H9 (cell line): ENCODE measurements around the gene RTN1. TPM values are rescaled to one million over a fixed set of nuclear protein-coding genes. Genes with fewer than 3 reads are reported as not detected.

Experiments
- DNase-seq: peaks from one replicate; pipeline ENCODE4 v3.0.0-alpha.2; 2017
- H2AFZ ChIP-seq: one replicate; pipeline ENCODE4 v1.6.1; 2013; ENCODE audit warnings: mild to moderate bottlenecking, low read length, control low read depth, moderate library complexity
- H2AK5ac ChIP-seq: 2 replicates; pipeline ENCODE4 v1.6.1; 2013; ENCODE audit warnings: low read length, control low read depth, mixed read lengths; ENCODE audit not compliant: insufficient read length
- H2BK120ac ChIP-seq: one replicate; pipeline ENCODE4 v1.6.1; 2013; ENCODE audit warnings: low read depth, mild to moderate bottlenecking, low read length, control low read depth, inconsistent platforms; ENCODE audit not compliant: poor library complexity, severe bottlenecking
- H2BK12ac ChIP-seq: 2 replicates; pipeline ENCODE4 v1.6.1; 2013; ENCODE audit warnings: low read length, control low read depth, mixed read lengths, low read depth; ENCODE audit not compliant: insufficient read length
- H2BK15ac ChIP-seq: 2 replicates; pipeline ENCODE4 v1.6.1; 2013; ENCODE audit warnings: low read depth, low read length, control low read depth
- H2BK20ac ChIP-seq: one replicate; pipeline ENCODE4 v1.6.1; 2013; ENCODE audit warnings: low read depth, mild to moderate bottlenecking, low read length, control low read depth, inconsistent platforms; ENCODE audit not compliant: poor library complexity, severe bottlenecking
- H2BK5ac ChIP-seq: 2 replicates; pipeline ENCODE4 v1.6.1; 2013; ENCODE audit warnings: low read length, control low read depth, mixed read lengths; ENCODE audit not compliant: insufficient read length
- H3K14ac ChIP-seq: 2 replicates; pipeline ENCODE4 v1.6.1; 2013; ENCODE audit warnings: low read length, control low read depth; ENCODE audit not compliant: insufficient read depth
- H3K18ac ChIP-seq: 2 replicates; pipeline ENCODE4 v1.6.1; 2013; ENCODE audit warnings: low read depth, mild to moderate bottlenecking, mixed read lengths, low read length, control low read depth; ENCODE audit not compliant: insufficient read length
- H3K23ac ChIP-seq: 2 replicates; pipeline ENCODE4 v1.6.1; 2013; ENCODE audit warnings: low read length, control low read depth, mixed read lengths, low read depth; ENCODE audit not compliant: insufficient read length
- H3K23me2 ChIP-seq: 2 replicates; pipeline ENCODE4 v1.6.1; 2013; ENCODE audit warnings: low read depth, mild to moderate bottlenecking, mixed read lengths, low read length, control low read depth; ENCODE audit not compliant: insufficient read length, poor library complexity, severe bottlenecking
- H3K27ac ChIP-seq: 2 replicates; pipeline ENCODE4 v1.5.1; 2013; ENCODE audit warnings: low read length, control low read depth, mixed read lengths, low read depth; ENCODE audit not compliant: insufficient read length
- H3K27me3 ChIP-seq: 2 replicates; pipeline ENCODE4 v1.6.1; 2013; ENCODE audit warnings: low read length, control low read depth, inconsistent platforms; ENCODE audit not compliant: insufficient read depth
- H3K4ac ChIP-seq: 2 replicates; pipeline ENCODE4 v1.6.1; 2013; ENCODE audit warnings: low read depth, mild to moderate bottlenecking, control low read depth, inconsistent platforms, low read length, moderate library complexity
- H3K4me1 ChIP-seq: 2 replicates; pipeline ENCODE4 v1.6.1; 2013; ENCODE audit warnings: low read length, control low read depth, inconsistent platforms; ENCODE audit not compliant: insufficient read depth
- H3K4me2 ChIP-seq: 2 replicates; pipeline ENCODE4 v1.6.1; 2013; ENCODE audit warnings: low read length, control low read depth, mixed read lengths; ENCODE audit not compliant: insufficient read length, insufficient read depth
- H3K56ac ChIP-seq: 2 replicates; pipeline ENCODE4 v1.6.1; 2013; ENCODE audit warnings: low read depth, mild to moderate bottlenecking, mixed read lengths, low read length, control low read depth; ENCODE audit not compliant: insufficient read length
- H3K79me1 ChIP-seq: 2 replicates; pipeline ENCODE4 v1.6.1; 2013; ENCODE audit warnings: low read depth, mild to moderate bottlenecking, moderate library complexity, low read length, control low read depth, inconsistent platforms; ENCODE audit not compliant: insufficient read depth, poor library complexity, severe bottlenecking
- H3K79me2 ChIP-seq: 2 replicates; pipeline ENCODE4 v1.6.1; 2013; ENCODE audit warnings: low read length, control low read depth, inconsistent platforms; ENCODE audit not compliant: insufficient read depth
- H3K9ac ChIP-seq: 2 replicates; pipeline ENCODE4 v1.6.1; 2013; ENCODE audit warnings: low read length, control low read depth, mixed read lengths; ENCODE audit not compliant: insufficient read length; ENCODE audit errors: extremely low read depth
- H3K9me3 ChIP-seq: one replicate; pipeline ENCODE4 v1.6.1; 2013; ENCODE audit warnings: low read depth, low read length, inconsistent platforms; ENCODE audit not compliant: control insufficient read depth
- H3T11ph ChIP-seq: one replicate; pipeline ENCODE4 v1.6.1; 2013; ENCODE audit warnings: mild to moderate bottlenecking, low read length, control low read depth, inconsistent platforms
- H4K20me1 ChIP-seq: one replicate; pipeline ENCODE4 v1.6.1; 2013; ENCODE audit not compliant: control insufficient read depth, insufficient read length, insufficient read depth
- H4K5ac ChIP-seq: 2 replicates; pipeline ENCODE4 v1.6.1; 2013; ENCODE audit warnings: low read depth, mild to moderate bottlenecking, mixed read lengths, low read length, control low read depth; ENCODE audit not compliant: insufficient read length
- H4K8ac ChIP-seq: replicated peaks from 2 replicates; pipeline ENCODE4 v1.6.1; 2013; ENCODE audit warnings: low read length, control low read depth, mixed read lengths, low read depth; ENCODE audit not compliant: insufficient read length
- H4K91ac ChIP-seq: 2 replicates; pipeline ENCODE4 v1.6.1; 2013; ENCODE audit warnings: low read depth, mild to moderate bottlenecking, moderate library complexity, mixed read lengths, low read length, control low read depth; ENCODE audit not compliant: insufficient read length
- H3K27ac Mint-ChIP-seq, 3 experiments: 2 replicates in 2 of 3; 3 replicates in 1 of 3; pipeline ENCODE4 v1.8.0; 2020 to 2021; ENCODE audit warnings: mixed read lengths in 3 of 3, mild to moderate bottlenecking in 1 of 3, moderate library complexity in 1 of 3
- H3K27me3 Mint-ChIP-seq: 2 replicates; pipeline ENCODE4 v1.8.0; 2021; ENCODE audit warnings: low read depth, mild to moderate bottlenecking, moderate library complexity, mixed read lengths
- H3K36me3 Mint-ChIP-seq, 3 experiments: 2 replicates in 2 of 3; 3 replicates in 1 of 3; pipeline ENCODE4 v1.8.0; 2020 to 2021; ENCODE audit warnings: low read depth in 3 of 3, mixed read lengths in 3 of 3; ENCODE audit not compliant: insufficient read depth in 1 of 3
- H3K4me1 Mint-ChIP-seq, 2 experiments: 2 replicates each; pipeline ENCODE4 v1.8.0; 2020; ENCODE audit warnings: mixed read lengths in 2 of 2
- H3K4me3 Mint-ChIP-seq, 2 experiments: 2 replicates in 1 of 2; 3 replicates in 1 of 2; pipeline ENCODE4 v1.8.0; 2020 to 2021; ENCODE audit warnings: mild to moderate bottlenecking in 2 of 2, mixed read lengths in 2 of 2, moderate library complexity in 1 of 2
- H3K9me3 Mint-ChIP-seq, 2 experiments: 2 replicates in 1 of 2; 3 replicates in 1 of 2; pipeline ENCODE4 v1.8.0; 2020; ENCODE audit warnings: mild to moderate bottlenecking in 2 of 2, mixed read lengths in 2 of 2, moderate library complexity in 1 of 2
- WGBS: extraction: QIAGEN DNeasy Blood & Tissue Kit; methylation state at CpG from one replicate; pipeline ENCODE4 v1.1.7; 2013; ENCODE audit warnings: missing lambda C conversion rate, low lambda C conversion rate, mixed read lengths; ENCODE audit not compliant: insufficient read length; ENCODE audit errors: extremely low coverage; 5-methylcytosine and 5-hydroxymethylcytosine counted together
- total RNA-seq: library from RNA; stranded (reverse); gene quantifications from 2 replicates; pipeline ENCODE4 v1.2.1, GENCODE V29; 2021
- TF ChIP-seq, protein P1 (sequence below): fragments of 200-600 bp; sonication (generic); conservative IDR thresholded peaks from 3 replicates; pipeline ENCODE4 v1.8.0; 2021; ENCODE audit warnings: antibody characterized with exemption, mild to moderate bottlenecking

The RTN1 gene
- total RNA-seq, 1 experiment from 2014 or later: 1.8 TPM

GRCh38 chr14:59638885-59639284, 231.7 kb downstream of the RTN1 start:
- H2BK12ac ChIP-seq: no peak overlapping the region
- H3K4me1 ChIP-seq: no peaks in the 10 kb centered on the region
- Mint-ChIP-seq H3K9me3 (peaks cover 18 to 23% of the 10 kb centered on the region in 2 experiments), H3K4me3 (no peak overlapping the region), H3K4me1 (no peaks in the 10 kb centered on the region), H3K27me3 (no peaks in the 10 kb centered on the region), H3K27ac (no peak overlapping the region), H3K36me3 (peaks cover 0 to 5% (median 0%) of the 10 kb centered on the region in 3 experiments; a peak in 3 of 7 replicates)
- no peak overlapping the region for H4K5ac ChIP-seq
- no CpG with 5 or more reads among the region's 4 CpGs for WGBS
- no peak overlapping the region for H2BK120ac ChIP-seq
- no peak overlapping the region for H4K8ac ChIP-seq
- no peaks in the 10 kb centered on the region for H3K27me3 ChIP-seq
- H2AFZ ChIP-seq: no peak overlapping the region
- no peak overlapping the region for H3K56ac ChIP-seq
- H3K23ac ChIP-seq: no peak overlapping the region
- H3K27ac ChIP-seq: no peak overlapping the region
- no peak overlapping the region for H2BK5ac ChIP-seq
- TF ChIP-seq, protein P1, sequence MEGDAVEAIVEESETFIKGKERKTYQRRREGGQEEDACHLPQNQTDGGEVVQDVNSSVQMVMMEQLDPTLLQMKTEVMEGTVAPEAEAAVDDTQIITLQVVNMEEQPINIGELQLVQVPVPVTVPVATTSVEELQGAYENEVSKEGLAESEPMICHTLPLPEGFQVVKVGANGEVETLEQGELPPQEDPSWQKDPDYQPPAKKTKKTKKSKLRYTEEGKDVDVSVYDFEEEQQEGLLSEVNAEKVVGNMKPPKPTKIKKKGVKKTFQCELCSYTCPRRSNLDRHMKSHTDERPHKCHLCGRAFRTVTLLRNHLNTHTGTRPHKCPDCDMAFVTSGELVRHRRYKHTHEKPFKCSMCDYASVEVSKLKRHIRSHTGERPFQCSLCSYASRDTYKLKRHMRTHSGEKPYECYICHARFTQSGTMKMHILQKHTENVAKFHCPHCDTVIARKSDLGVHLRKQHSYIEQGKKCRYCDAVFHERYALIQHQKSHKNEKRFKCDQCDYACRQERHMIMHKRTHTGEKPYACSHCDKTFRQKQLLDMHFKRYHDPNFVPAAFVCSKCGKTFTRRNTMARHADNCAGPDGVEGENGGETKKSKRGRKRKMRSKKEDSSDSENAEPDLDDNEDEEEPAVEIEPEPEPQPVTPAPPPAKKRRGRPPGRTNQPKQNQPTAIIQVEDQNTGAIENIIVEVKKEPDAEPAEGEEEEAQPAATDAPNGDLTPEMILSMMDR: no peak
- peaks cover 8% of the 10 kb centered on the region for H3K9me3 ChIP-seq
- no peak overlapping the region for H3K14ac ChIP-seq
- H4K91ac ChIP-seq: no peak overlapping the region
- H3K79me2 ChIP-seq: no peaks in the 10 kb centered on the region
- no peaks in the 10 kb centered on the region for H3K79me1 ChIP-seq
- H2AK5ac ChIP-seq: no peak overlapping the region
- H3K18ac ChIP-seq: no peak overlapping the region
- no peak overlapping the region for H2BK20ac ChIP-seq
- H2BK15ac ChIP-seq: no peak overlapping the region
- no peak for DNase-seq
- H3K4me2 ChIP-seq: no peak overlapping the region
- no peak overlapping the region for H3K4ac ChIP-seq
- H3T11ph ChIP-seq: no peak overlapping the region
- H3K9ac ChIP-seq: no peak overlapping the region
- H3K23me2 ChIP-seq: no peaks in the 10 kb centered on the region
- no peaks in the 10 kb centered on the region for H4K20me1 ChIP-seq
